Stimulated activated CD8-positive, alpha-beta memory T cell treated with anti-CD3 and anti-CD28 coated beads, Interleukin-4, amount 100 ng/mL, for 48 hours (primary cell): Measurements from ENCODE around the gene MVP.
"Not testable (repeated sequence)": the region's sequence is repeated elsewhere in the genome, so short reads cannot be mapped to it uniquely, and the experiment has no call there.

Experiments
- DNase-seq: peaks from one replicate; pipeline ENCODE4 v3.0.0-alpha.2; 2020

MVP gene

DNA sequence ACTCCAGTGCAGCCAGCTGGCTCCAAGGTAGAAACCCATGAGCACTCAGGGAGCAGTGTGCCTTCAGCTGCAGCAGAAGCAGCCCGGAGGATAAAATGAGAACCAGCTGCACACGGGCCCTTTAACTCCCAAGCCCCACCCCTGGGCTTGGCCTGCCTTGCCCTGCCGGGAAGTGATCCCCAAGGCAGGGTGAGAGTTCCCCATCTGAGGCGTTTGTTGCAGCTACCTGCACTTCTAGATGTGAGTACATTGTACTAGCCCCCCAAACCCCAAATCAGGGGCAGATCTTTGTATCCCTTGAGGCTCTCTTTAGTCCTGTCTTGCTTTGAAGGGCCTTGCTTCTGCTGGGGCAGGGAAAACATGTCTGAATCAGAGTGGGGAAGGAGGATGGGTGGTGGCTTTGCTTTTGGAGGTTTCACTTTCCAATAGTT is at the start of gene MVP:
Gene MVP, plus strand, starts transcription at position 192 of the 431 bp plus-strand sequence. CDS start 10,088 bp downstream, outside the sequence.
- peak; percentile 73 for DNase-seq

DNA sequence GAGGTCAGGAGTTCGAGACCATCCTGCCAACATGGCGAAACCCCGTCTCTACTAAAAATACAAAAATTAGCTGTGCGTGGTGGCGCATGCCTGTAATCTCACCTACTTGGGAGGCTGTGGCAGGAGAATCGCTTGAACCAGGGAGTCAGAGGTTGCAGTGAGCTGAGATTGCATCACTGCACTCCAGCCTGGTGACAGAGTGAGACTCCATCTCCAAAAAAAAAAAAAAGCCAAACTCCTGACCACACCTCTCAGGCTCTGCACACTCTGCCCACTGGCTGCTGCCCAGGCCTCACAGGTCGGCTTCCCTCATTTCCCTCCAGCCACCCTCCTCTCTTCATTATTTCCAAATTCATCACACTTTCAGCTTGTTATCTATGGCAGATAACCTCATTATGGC is 47.9 kb upstream of the MVP start:
- DNase-seq, result not testable (repeated sequence)

DNA sequence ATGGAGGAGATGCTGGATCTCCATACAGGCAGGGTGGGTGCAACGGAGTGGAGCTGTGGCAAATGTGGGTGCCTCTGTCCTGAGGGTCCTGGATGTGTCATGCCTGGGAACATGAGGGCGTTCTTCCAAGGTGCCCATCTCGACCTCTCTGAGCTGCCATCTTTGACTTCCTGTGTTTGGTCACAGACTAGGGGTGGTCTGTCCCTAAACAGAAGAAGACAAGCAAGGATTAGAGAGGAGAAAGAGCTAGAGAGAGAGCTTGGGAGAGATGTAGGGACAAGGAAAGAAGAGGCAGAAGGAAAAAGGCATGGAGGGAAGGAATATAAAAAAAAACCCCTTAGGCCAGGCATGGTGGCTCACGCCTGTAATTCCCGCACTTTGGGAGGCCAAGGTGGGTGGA is 45.5 kb upstream of the MVP start:
- no peak for DNase-seq

DNA sequence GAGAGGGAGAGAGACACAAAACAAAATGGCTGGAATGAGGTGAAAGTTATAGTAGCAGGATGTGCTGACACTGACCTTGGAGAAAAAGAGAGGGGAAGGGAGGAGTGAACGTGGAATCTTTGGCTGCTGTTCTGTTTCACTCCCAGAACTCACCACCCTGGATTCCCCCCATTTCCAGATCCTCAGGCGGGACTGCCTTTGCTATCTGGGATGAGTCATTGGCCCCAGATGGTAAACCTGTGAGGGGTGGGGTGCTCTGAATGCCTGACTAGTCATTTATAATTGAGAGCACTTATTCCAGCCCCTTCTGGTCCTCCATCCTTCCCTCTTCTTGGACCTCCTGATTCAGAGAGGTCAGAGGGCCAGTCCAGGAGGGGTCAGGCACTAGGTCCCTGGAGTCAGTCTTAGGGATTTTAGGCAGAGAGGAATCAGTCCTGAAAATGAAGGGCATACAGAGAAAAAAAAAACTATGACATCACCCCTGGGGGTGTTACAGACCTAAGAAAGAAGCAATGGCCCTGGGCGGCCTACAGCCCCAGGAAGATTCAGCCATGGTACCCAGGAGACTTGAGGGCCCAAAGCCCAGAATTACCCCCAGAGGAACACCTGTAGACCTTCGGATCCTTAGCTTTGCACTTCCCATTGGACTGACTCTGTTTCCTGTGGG is 44.4 kb upstream of the MVP start:
- DNase-seq, result no peak

DNA sequence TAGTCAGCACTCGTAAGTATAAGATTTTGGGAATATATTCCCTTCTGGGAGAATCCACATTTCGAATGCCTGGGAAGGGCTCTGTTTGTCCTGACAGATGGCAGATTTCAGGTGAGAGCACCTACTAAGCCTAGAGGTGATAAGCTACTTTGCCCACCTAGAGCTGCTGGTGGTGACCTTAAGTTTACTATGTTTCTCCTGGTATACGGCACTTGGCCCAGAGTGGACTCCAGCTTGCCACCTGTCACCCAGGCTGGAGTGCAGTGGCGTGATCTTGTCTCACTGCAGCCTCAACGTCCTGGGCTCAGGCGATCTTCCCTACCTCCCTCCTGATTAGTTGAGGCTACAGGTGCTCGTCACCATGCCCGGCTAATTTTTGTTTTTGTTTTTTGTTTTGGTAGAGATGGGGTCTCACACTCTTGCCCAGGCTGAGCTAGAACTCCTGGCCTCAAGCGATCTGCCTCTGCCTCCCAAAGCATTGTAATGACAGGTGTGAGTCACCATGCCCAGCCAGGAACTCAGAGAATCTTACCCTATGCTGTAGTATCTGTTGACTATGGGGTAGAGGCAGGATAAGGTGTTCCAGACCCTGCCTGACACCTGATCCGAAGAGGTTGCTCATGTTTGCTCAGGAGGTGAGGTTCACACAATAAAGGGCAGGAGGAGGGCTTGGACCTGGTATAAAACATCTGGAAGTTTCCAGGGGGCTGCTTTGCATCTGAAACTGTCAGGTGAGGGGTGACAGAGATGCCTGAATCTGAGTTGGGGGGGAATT is 42.5 kb upstream of the MVP start, which contains the start of gene ZG16:
Gene ZG16, plus strand, starts transcription at position 681 of the 775 bp plus-strand sequence. CDS start 1,011 bp downstream, outside the sequence.
- no peak for DNase-seq

DNA sequence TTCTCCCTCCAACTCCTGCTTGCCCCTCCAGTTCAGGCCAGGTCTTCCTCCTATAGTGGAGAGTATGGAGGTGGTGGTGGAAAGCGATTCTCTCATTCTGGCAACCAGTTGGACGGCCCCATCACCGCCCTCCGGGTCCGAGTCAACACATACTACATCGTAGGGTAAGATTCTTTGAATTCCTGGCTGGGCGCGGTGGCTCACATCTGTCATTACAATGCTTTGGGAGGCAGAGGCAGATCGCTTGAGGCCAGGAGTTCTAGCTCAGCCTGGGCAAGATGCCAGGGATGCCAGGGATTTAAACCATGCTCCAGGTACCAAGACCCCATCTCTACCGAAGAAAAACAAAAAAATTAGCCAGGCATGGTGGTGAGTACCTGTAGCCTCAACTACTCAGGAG is 40.8 kb upstream of the MVP start:
- DNase-seq, result no peak

DNA sequence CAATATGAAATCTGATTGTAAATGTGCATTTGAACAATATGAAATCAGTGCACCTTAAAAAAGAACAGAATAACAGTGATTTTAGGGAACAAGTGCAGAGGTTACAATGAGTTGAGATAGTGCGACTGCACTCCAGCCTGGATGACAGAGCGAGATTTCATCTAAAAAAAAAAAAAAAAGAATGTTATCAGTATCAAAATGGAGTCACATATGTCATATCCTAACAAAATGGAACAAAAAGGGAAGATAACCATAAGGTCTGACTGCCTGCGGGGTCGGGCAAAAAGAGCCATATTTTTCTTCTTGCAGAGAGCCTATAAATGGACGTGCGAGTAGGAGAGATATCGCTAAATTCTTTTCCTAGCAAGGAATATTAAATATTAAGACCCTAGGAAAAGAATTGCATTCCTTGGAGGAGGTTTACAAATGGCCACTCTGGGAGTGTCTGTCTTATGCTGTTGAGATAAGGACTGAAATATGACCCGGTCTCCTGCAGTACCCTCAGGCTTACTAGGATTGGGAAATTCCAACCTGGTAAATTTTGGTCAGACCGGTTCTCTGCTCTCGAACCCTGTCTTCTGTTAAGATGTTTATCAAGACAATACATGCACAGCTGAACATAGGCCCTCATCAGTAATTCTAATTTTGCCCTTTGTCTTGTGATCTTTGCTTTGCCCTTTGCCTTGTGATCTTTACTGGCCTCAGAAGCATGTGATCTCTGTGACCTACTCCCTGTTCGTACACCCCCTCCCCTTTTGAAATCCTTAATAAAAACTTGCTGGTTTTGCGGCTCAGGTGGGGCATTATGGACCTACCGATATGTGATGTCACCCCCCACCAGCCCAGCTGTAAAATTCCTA is 36.9 kb upstream of the MVP start:
- not testable (repeated sequence) for DNase-seq

DNA sequence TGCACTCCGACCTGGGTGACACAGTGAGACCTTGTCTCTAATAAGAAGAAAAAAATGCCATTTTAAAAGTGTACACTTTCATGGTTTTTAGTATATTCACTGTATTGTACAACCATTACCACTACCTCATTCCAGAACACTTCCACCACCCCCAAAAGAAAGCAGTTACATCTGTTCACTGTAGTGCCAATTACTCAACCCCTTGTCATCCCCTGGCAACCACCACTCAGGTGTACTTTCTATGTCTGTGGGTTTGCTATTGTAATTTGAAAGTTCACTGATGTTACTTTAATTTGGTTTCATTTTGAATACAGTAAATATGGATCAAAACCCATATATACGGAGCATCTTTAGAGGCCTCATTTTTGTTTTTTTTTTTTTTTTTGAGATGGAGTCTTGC is 36.1 kb upstream of the MVP start:
- no peak for DNase-seq

DNA sequence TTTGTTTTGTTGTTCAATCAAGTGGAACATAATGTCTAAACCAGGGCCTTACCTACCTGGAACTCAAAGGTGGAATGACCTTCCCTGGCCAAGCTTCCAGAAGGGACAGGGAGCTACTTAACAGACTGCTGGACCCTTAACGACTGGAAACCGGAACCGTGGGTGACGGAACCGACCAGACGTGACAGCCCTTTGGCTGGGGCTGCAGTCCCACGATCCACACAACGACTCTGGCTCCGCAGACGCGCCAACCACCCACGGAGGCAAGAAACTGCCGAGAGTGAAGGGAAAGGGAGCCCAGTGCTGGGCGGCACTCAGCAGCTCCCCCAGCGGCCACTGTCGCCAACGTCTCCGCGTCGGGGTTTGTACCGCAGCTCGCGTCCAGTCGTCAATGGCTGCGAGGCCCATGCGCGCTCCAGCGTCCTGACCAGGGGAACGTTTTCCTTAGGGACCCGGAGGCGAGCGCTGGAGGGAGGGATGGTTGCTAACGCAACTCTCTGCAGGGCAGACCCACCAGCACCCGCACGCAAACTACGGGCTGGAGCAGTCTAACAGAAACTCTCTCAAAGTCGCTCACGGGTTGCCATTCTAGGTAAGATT is 35.3 kb upstream of the MVP start:
- DNase-seq, result peak; percentile 86

DNA sequence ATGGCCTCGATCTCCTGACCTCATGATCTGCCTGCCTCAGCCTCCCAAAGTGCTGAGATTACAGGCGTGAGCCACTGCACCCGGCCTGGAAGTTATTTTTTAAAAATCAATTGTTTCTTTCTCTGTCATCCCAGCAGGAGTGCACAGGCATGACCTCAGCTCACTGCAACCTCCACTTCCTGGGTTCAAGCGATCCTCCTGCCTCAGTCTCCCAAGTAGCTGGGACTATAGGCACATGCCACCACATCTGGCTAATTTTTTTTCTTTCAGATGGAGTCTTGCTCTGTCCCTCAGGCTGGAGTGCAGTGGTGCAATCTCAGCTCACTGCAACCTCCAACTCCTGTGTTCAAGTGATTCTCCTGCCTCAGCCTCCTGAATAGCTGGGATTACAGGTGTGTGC is 33.1 kb upstream of the MVP start:
- DNase-seq, result not testable (repeated sequence)

DNA sequence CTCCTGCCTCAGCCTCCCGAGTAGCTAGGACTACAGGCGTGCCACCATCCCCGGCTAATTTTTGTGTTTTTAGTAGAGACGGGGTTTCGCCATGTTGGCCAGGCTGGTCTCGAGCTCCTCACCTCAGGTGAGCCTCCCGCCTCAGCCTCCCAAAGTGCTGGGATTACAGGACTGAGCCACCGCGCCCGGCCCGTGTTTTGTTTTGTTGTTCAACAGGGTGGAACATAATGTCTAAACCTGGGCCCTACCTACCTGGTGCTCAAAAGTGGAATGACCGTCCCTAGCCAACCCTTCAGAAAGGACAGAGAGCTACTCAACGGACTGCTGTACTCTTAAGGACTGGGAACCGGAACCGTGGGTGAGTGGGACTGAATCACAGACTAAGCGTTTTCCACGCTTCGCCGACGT is 30.5 kb upstream of the MVP start:
- DNase-seq, result no peak

DNA sequence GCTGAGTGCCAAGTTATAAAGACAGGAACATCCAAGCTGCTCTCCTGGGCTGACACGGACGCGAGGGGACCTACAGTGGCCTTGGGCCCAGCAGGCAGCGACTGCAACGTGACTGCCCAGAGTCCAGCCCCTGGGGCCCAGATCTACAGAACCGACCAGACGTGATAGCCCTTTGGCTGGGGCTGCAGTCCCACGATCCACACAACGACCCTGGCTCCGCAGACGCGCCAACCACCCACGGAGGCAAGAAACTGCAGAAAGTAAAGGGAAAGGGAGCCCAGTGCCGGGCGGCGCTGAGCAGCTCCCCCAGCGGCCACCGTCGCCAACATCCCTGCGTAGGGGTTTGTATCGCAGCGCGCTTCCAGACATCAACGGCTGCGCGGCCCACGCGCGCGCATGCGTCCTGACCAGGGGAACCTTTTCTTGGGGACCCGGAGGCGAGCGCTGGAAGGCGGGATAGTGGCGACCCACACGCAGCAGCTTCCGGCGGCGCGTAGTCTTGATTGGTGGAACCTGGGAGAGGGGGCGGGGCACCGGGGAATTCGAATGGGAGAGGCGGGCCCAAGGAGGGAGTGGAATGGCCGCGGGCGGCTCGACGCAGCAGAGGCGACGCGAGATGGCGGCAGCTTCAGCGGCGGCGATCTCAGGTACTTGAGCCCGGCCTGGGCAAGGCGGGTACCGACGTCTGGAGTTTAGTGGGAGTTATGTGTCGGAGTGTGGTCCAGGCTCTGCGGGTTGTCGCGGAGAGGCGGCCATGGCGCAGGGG is 29.9 kb upstream of the MVP start, which contains the start of gene KIF22:
Gene KIF22, plus strand, starts transcription at position 569 of the 766 bp plus-strand sequence. Its CDS starts 9 bp downstream, at position 578.
- peak; percentile 100 for DNase-seq

DNA sequence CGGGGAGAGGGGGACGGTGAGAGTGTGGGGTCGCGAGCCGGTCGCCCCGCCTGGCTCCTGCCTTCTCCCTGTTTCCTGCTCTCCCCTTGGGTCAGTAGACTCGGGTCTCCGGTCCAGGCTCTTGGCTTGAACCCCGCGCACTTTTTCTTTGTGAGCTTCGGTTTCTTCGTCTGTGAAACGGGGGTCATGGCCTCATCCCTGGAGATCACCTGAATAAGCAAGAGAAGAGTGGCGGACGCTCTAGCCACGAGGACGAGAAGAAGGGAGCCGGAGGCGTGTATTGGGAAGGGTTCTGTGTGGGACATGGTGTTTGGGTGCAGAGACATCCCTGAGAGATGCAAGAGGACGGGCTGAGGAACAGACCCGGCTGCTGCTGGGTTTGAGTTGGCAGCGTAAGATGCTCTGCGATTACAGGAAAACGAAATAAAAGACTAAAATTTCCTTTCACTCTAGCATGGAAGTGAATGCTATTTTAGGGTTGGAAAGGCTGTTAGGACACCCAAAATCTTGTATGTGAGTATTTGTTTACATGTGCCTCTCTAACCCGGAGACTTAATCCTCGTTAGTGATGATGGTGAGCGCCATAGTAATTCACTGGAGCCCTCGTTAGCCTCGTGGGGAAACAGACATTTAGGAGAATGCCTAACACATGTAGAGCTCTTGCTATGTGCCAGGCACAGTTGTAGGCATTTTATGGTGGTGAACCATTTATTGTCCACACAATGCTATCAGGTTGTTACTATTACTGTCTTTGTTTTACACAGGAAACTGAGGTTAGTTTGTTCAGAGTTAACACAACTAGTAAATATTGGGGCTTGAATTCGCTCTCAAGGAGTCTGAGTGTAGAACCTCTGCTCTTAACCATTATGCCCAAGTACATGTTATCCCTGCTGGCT is 29.1 kb upstream of the MVP start:
- no peak for DNase-seq

DNA sequence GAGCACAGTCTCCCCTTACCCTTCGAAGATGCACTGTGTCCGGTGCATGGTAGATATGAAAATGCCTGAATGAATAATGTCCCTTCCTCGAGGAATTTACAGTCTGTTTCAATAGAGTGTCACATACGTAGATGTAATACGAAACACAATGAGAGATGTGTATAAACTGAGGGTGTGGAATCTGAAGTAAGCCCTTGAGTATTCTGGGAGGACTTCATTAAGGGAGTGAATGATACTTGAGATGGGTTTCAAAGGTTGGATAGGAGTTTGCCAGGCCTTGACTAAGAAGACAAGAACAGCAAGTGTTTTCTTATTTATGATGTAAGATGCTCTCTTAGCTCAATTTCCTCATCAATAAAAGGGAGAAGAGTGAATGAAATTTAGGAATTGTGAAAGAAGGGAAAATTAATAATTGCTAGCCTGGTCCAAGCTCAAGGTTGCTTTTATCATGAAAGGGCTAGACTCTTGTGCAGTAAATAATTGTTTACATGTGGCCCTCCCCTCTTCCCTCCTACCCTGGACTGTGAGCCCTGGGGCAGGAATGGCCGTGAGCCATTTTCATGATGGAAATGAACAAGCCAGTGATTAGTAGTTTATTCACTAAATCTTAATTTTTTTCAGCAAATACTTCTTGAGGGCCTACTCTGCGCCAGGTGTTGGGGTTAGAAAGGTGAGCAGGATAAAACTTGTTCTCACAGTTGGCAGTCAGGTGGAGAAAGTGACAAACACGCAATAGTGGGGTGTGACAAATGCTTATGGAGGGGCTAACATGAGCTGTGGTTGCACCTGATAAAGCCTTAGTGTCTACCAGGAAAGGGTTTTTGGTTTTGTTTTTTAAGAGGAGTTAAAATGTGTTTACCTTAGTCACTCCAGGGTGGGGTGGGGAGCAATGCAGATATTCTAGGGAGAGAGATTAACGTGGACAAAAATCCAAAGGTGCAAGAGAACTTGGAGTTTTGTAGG is 28.1 kb upstream of the MVP start:
- no peak for DNase-seq

DNA sequence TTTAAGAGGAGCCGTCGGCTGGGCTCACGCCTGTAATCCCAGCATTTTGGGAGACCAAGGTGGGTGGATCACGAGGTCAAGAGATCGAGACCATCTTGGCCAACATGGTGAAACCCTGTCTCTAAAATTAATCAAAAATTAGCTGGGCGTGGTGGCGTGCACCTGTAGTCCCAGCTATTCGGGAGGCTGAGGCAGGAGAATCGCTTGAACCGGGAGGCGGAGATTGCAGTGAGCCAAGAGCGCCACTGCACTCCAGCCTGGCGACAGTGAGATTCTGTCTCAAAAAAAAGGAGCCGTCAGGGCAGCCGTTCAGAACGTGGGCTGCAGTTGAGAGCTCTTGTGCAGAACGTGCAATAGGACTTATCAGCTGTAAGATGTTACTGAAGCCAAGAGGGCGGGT is 27.1 kb upstream of the MVP start:
- DNase-seq, result not testable (repeated sequence)

DNA sequence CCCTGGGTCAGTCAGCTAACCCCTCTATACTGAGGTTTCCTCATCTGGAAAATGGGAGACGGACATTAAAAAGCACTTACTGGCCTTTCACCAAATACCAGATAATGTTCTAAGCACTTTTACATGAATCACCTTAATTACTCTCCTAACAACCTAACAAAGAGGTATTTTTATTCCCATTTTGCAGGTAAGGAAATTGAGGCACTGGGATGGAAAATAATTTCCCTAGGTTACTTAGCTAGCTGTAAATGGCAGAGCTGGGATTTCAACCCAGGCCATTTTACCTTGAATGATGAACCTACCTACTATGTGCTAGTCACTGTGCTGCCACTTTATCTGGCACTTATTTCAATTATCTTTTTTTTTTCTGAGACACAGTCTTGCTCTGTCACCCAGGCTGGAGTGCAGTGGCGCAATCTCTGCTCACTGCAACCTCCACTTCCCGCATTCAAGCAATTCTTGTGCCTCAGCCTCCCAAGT is 26.0 kb upstream of the MVP start:
- DNase-seq, result no peak

DNA sequence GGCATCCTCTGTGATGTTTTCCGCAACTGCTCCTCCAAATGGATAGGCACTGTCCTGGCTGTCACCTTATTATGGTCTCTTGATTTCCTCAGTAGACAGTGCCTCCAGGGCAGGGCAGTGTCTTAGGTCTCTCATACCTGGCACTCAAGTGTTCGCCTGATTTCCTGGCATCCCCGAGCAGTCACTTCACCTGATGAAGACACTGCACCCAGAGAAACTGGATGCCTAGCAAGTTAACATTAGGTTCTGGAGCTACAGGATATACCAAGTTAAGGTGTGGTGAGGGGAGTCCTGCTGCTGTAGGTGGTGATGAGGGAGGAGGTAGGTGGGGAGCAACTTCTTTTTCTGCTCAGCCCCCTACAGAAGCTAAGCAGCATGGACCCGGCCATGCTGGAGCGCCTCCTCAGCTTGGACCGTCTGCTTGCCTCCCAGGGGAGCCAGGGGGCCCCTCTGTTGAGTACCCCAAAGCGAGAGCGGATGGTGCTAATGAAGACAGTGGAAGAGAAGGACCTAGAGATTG is 17.8 kb upstream of the MVP start:
- no peak for DNase-seq

DNA sequence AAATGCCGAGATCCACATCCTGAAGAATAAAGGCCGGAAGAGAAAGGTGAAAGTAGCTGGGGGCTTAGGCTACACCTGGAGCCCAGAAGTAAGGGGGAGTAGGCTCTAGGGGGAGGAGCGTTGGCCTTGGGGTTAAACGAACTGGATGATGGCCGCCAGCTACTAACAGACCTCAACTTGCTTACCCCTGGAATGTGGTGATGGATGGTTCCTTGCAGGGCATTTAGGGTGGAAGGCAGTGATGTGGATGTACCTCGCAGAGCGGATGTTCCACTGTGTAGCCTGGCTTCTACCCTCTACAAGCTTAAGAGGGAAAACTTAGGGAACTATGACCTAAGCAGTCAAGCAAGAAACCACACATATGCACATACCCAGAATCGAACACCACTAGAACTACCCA is 16.2 kb upstream of the MVP start:
- no peak for DNase-seq
